ENCODE measurements around the gene DOK6.

Gene DOK6

GRCh38 chr18:69538849-69539248, 138.2 kb downstream of the DOK6 start:
- no peak for DNase-seq (ENCODE audit: low read depth in 2 of 2)

GRCh38 chr18:69539404-69539803, 138.7 kb downstream of the DOK6 start:
- no peak for DNase-seq (ENCODE audit: low read depth in 2 of 2)

- DNase-seq (ENCODE audit: low read depth in 2 of 2): no peak
Measured at GRCh38 chr18:69556228-69556627, 155.5 kb downstream of the DOK6 start.

GRCh38 chr18:69557282-69557681, 156.6 kb downstream of the DOK6 start:
- no peak for DNase-seq (ENCODE audit: low read depth in 2 of 2)

GRCh38 chr18:69558052-69558451, 157.4 kb downstream of the DOK6 start:
- DNase-seq (ENCODE audit: low read depth in 2 of 2): no peak

GRCh38 chr18:69559604-69560003, 158.9 kb downstream of the DOK6 start:
- no peak for DNase-seq (ENCODE audit: low read depth in 2 of 2)

GRCh38 chr18:69564602-69565001, 163.9 kb downstream of the DOK6 start:
- DNase-seq (ENCODE audit: low read depth in 2 of 2): no peak

GRCh38 chr18:69567813-69568488, 167.3 kb downstream of the DOK6 start:
- DNase-seq (ENCODE audit: low read depth in 2 of 2): no peak

- no peak for DNase-seq (ENCODE audit: low read depth in 2 of 2)
Measured at GRCh38 chr18:69569133-69569532, 168.4 kb downstream of the DOK6 start.

- DNase-seq (ENCODE audit: low read depth in 2 of 2): no peak
Measured at GRCh38 chr18:69574401-69574800, 173.7 kb downstream of the DOK6 start.

- no peak for DNase-seq (ENCODE audit: low read depth in 2 of 2)
Measured at GRCh38 chr18:69580107-69580506, 179.4 kb downstream of the DOK6 start.

GRCh38 chr18:69584429-69584828, 183.7 kb downstream of the DOK6 start:
- no peak for DNase-seq (ENCODE audit: low read depth in 2 of 2)

GRCh38 chr18:69585696-69586095, 185.0 kb downstream of the DOK6 start:
- no peak for DNase-seq (ENCODE audit: low read depth in 2 of 2)

GRCh38 chr18:69586537-69586936, 185.8 kb downstream of the DOK6 start:
- no peak for DNase-seq (ENCODE audit: low read depth in 2 of 2)

GRCh38 chr18:69588301-69588700, 187.6 kb downstream of the DOK6 start:
- DNase-seq (ENCODE audit: low read depth in 2 of 2): no peak

GRCh38 chr18:69590150-69590549, 189.5 kb downstream of the DOK6 start:
- no peak for DNase-seq (ENCODE audit: low read depth in 2 of 2)

GRCh38 chr18:69596345-69596744, 195.7 kb downstream of the DOK6 start:
- DNase-seq (ENCODE audit: low read depth in 2 of 2): no peak

- no peak for DNase-seq (ENCODE audit: low read depth in 2 of 2)
Measured at GRCh38 chr18:69597561-69597960, 196.9 kb downstream of the DOK6 start.

- DNase-seq (ENCODE audit: low read depth in 2 of 2): no peak
Measured at GRCh38 chr18:69599377-69599776, 198.7 kb downstream of the DOK6 start.

- no peak for DNase-seq (ENCODE audit: low read depth in 2 of 2)
Measured at GRCh38 chr18:69612242-69612641, 211.6 kb downstream of the DOK6 start.

- no peak for DNase-seq (ENCODE audit: low read depth in 2 of 2)
Measured at GRCh38 chr18:69616114-69616513, 215.4 kb downstream of the DOK6 start.

GRCh38 chr18:69617408-69617807, 216.7 kb downstream of the DOK6 start:
- no peak for DNase-seq (ENCODE audit: low read depth in 2 of 2)

GRCh38 chr18:69617888-69618287, 217.2 kb downstream of the DOK6 start:
- no peak for DNase-seq (ENCODE audit: low read depth in 2 of 2)

- DNase-seq (ENCODE audit: low read depth in 2 of 2): no peak
Measured at GRCh38 chr18:69622184-69622583, 221.5 kb downstream of the DOK6 start.
